Activated T-cell treated with anti-CD3 and anti-CD28 coated beads, Interleukin-2, amount 50 U/mL, for 24 hours (primary cell): ENCODE data around the gene CDH1.
"Not testable (repeated sequence)": the region's sequence is repeated elsewhere in the genome, so short reads cannot be mapped to it uniquely, and the experiment has no call there.

ENCODE experiments used
- DNase-seq: peaks from one replicate; pipeline ENCODE4 v3.0.0-alpha.2; 2020
- H3K27ac Mint-ChIP-seq: 2 replicates; pipeline ENCODE4 v1.8.0; 2020; ENCODE audit warnings: mild to moderate bottlenecking, mixed read lengths
- H3K27me3 Mint-ChIP-seq: 2 replicates; pipeline ENCODE4 v1.8.0; 2020; ENCODE audit warnings: mixed read lengths
- H3K36me3 Mint-ChIP-seq: 2 replicates; pipeline ENCODE4 v1.8.0; 2020; ENCODE audit warnings: low read depth, mixed read lengths
- H3K4me1 Mint-ChIP-seq: 2 replicates; pipeline ENCODE4 v1.8.0; 2020; ENCODE audit warnings: low read depth, mixed read lengths
- H3K4me3 Mint-ChIP-seq: 2 replicates; pipeline ENCODE4 v1.8.0; 2020; ENCODE audit warnings: mild to moderate bottlenecking, moderate library complexity, mixed read lengths
- H3K9me3 Mint-ChIP-seq: 2 replicates; pipeline ENCODE4 v1.8.0; 2020; ENCODE audit warnings: mixed read lengths

Gene CDH1

GRCh38 chr16:68806422-68806821 is 69.3 kb downstream of the CDH1 start:
- H3K4me3 Mint-ChIP-seq: no peak overlapping the region
- no peak for DNase-seq

GRCh38 chr16:68806981-68807380 is 69.9 kb downstream of the CDH1 start:
- Mint-ChIP-seq H3K9me3 (no peaks in the 10 kb centered on the region), H3K4me1 (no peaks in the 10 kb centered on the region), H3K27me3 (peaks cover 3% of the 10 kb centered on the region), H3K4me3 (no peak overlapping the region), H3K36me3 (no peaks in the 10 kb centered on the region), H3K27ac (no peak overlapping the region)
- no peak for DNase-seq

More at GRCh38 chr16:68806422-68806821, 69.3 kb downstream of the CDH1 start:
- no peaks in the 10 kb centered on the region for H3K4me1 Mint-ChIP-seq
- H3K9me3 Mint-ChIP-seq: no peaks in the 10 kb centered on the region
- H3K27ac Mint-ChIP-seq: no peak overlapping the region
- no peaks in the 10 kb centered on the region for H3K36me3 Mint-ChIP-seq
- peaks cover 2% of the 10 kb centered on the region for H3K27me3 Mint-ChIP-seq

GRCh38 chr16:68814516-68814915 is 77.4 kb downstream of the CDH1 start:
- H3K4me1 Mint-ChIP-seq: peaks cover 1% of the 10 kb centered on the region
- DNase-seq: no peak

GRCh38 chr16:68823401-68824135 is 86.5 kb downstream of the CDH1 start:
- no peak for DNase-seq
- Mint-ChIP-seq H3K4me3 (no peak overlapping the region), H3K9me3 (no peaks in the 10 kb centered on the region)

More at GRCh38 chr16:68814516-68814915, 77.4 kb downstream of the CDH1 start:
- Mint-ChIP-seq H3K36me3 (no peaks in the 10 kb centered on the region), H3K27ac (no peak overlapping the region), H3K27me3 (peaks cover 6% of the 10 kb centered on the region), H3K4me3 (no peak overlapping the region), H3K9me3 (no peaks in the 10 kb centered on the region)

GRCh38 chr16:68825427-68825826 is 88.3 kb downstream of the CDH1 start:
- no peak overlapping the region for H3K4me3 Mint-ChIP-seq
- H3K9me3 Mint-ChIP-seq: no peaks in the 10 kb centered on the region
- no peaks in the 10 kb centered on the region for H3K36me3 Mint-ChIP-seq
- no peak for DNase-seq
- H3K27ac Mint-ChIP-seq: no peak overlapping the region
- no peaks in the 10 kb centered on the region for H3K27me3 Mint-ChIP-seq
- H3K4me1 Mint-ChIP-seq: no peaks in the 10 kb centered on the region

More at GRCh38 chr16:68823401-68824135, 86.5 kb downstream of the CDH1 start:
- H3K27me3 Mint-ChIP-seq: no peaks in the 10 kb centered on the region
- no peaks in the 10 kb centered on the region for H3K36me3 Mint-ChIP-seq
- no peaks in the 10 kb centered on the region for H3K4me1 Mint-ChIP-seq
- H3K27ac Mint-ChIP-seq: no peak overlapping the region

- H3K9me3 Mint-ChIP-seq: no peaks in the 10 kb centered on the region
- no peaks in the 10 kb centered on the region for H3K36me3 Mint-ChIP-seq
- no peak overlapping the region for H3K4me3 Mint-ChIP-seq
- H3K27ac Mint-ChIP-seq: no peak overlapping the region
- no peak for DNase-seq
- H3K4me1 Mint-ChIP-seq: no peaks in the 10 kb centered on the region
- H3K27me3 Mint-ChIP-seq: no peaks in the 10 kb centered on the region
Observed at GRCh38 chr16:68826652-68827051, 89.6 kb downstream of the CDH1 start.

GRCh38 chr16:68833251-68833650 is 96.2 kb downstream of the CDH1 start:
- Mint-ChIP-seq H3K27ac (no peak overlapping the region), H3K9me3 (no peaks in the 10 kb centered on the region), H3K36me3 (no peaks in the 10 kb centered on the region), H3K27me3 (peaks cover 2% of the 10 kb centered on the region), H3K4me3 (no peak overlapping the region), H3K4me1 (peaks cover 1% of the 10 kb centered on the region)
- DNase-seq: no peak

GRCh38 chr16:68834550-68834949 is 97.5 kb downstream of the CDH1 start:
- H3K27ac Mint-ChIP-seq: no peak overlapping the region

GRCh38 chr16:68835970-68836369 is 98.9 kb downstream of the CDH1 start:
- Mint-ChIP-seq H3K36me3 (no peaks in the 10 kb centered on the region), H3K27me3 (peaks cover 2% of the 10 kb centered on the region)
- no peak for DNase-seq

More at GRCh38 chr16:68834550-68834949, 97.5 kb downstream of the CDH1 start:
- Mint-ChIP-seq H3K27me3 (peaks cover 2% of the 10 kb centered on the region), H3K36me3 (no peaks in the 10 kb centered on the region), H3K9me3 (no peaks in the 10 kb centered on the region), H3K4me1 (peaks cover 1% of the 10 kb centered on the region), H3K4me3 (no peak overlapping the region)
- DNase-seq: no peak

GRCh38 chr16:68839831-68840230 is 102.7 kb downstream of the CDH1 start:
- Mint-ChIP-seq H3K4me1 (peaks cover 14% of the 10 kb centered on the region), H3K27ac (no peak overlapping the region), H3K36me3 (peaks cover 12% of the 10 kb centered on the region), H3K4me3 (no peak overlapping the region), H3K9me3 (no peaks in the 10 kb centered on the region), H3K27me3 (no peaks in the 10 kb centered on the region)
- DNase-seq: no peak

More at GRCh38 chr16:68835970-68836369, 98.9 kb downstream of the CDH1 start:
- H3K27ac Mint-ChIP-seq: no peak overlapping the region
- H3K4me1 Mint-ChIP-seq: peaks cover 1% of the 10 kb centered on the region
- no peak overlapping the region for H3K4me3 Mint-ChIP-seq
- no peaks in the 10 kb centered on the region for H3K9me3 Mint-ChIP-seq

GRCh38 chr16:68842964-68843481 is 105.9 kb downstream of the CDH1 start:
- not testable (repeated sequence) for H3K27me3 Mint-ChIP-seq, H3K9me3 Mint-ChIP-seq, DNase-seq
- H3K27ac Mint-ChIP-seq: peak overlapping the region; percentile 97
- peak overlapping the region; percentile 98 for H3K4me3 Mint-ChIP-seq
- H3K4me1 Mint-ChIP-seq: peaks cover 34% of the 10 kb centered on the region
- H3K36me3 Mint-ChIP-seq: peaks cover 29% of the 10 kb centered on the region

- peak; percentile 97 for DNase-seq
- peak within 1 kb of the TSS; percentile 97 for H3K27ac Mint-ChIP-seq
- H3K9me3 Mint-ChIP-seq: no peaks in the 10 kb centered on the region
- H3K4me3 Mint-ChIP-seq: peak within 1 kb of the TSS; percentile 98
- peaks cover 32% of the 10 kb centered on the region for H3K36me3 Mint-ChIP-seq
- peaks cover 36% of the 10 kb centered on the region for H3K4me1 Mint-ChIP-seq
- no peaks in the 10 kb centered on the region for H3K27me3 Mint-ChIP-seq
Observed at GRCh38 chr16:68843482-68844210, 106.6 kb downstream of the CDH1 start, which contains the start of gene TANGO6. Gene TANGO6, plus strand, starts transcription at chr16:68843531. Its CDS starts 87 bp downstream, at chr16:68843618.

GRCh38 chr16:68844211-68844564 is 107.1 kb downstream of the CDH1 start:
- Mint-ChIP-seq H3K9me3 (no peaks in the 10 kb centered on the region), H3K27me3 (no peaks in the 10 kb centered on the region), H3K4me3 (peak overlapping the region; percentile 98), H3K27ac (peak overlapping the region; percentile 97), H3K4me1 (peaks cover 38% of the 10 kb centered on the region), H3K36me3 (peaks cover 35% of the 10 kb centered on the region)
- no peak for DNase-seq

- Mint-ChIP-seq H3K36me3 (peaks cover 56% of the 10 kb centered on the region), H3K27ac (no peak overlapping the region), H3K4me1 (peaks cover 45% of the 10 kb centered on the region), H3K4me3 (no peak overlapping the region), H3K27me3 (no peaks in the 10 kb centered on the region), H3K9me3 (no peaks in the 10 kb centered on the region)
- no peak for DNase-seq
Observed at GRCh38 chr16:68848786-68849185, 111.7 kb downstream of the CDH1 start.

GRCh38 chr16:68850481-68850880 is 113.4 kb downstream of the CDH1 start:
- Mint-ChIP-seq H3K27ac (no peak overlapping the region), H3K9me3 (no peaks in the 10 kb centered on the region), H3K27me3 (no peaks in the 10 kb centered on the region), H3K4me3 (no peak overlapping the region), H3K36me3 (peaks cover 51% of the 10 kb centered on the region), H3K4me1 (peaks cover 32% of the 10 kb centered on the region)
- no peak for DNase-seq
